GM21619 (cell line): Measurements from ENCODE around the gene TREML4.

Source experiments
- ATAC-seq: cut with Tn5 transposase; IDR thresholded peaks from one replicate; pipeline ENCODE4 v1.9.1; 2021; ENCODE audit not compliant: unreplicated experiment

Gene TREML4

DNA sequence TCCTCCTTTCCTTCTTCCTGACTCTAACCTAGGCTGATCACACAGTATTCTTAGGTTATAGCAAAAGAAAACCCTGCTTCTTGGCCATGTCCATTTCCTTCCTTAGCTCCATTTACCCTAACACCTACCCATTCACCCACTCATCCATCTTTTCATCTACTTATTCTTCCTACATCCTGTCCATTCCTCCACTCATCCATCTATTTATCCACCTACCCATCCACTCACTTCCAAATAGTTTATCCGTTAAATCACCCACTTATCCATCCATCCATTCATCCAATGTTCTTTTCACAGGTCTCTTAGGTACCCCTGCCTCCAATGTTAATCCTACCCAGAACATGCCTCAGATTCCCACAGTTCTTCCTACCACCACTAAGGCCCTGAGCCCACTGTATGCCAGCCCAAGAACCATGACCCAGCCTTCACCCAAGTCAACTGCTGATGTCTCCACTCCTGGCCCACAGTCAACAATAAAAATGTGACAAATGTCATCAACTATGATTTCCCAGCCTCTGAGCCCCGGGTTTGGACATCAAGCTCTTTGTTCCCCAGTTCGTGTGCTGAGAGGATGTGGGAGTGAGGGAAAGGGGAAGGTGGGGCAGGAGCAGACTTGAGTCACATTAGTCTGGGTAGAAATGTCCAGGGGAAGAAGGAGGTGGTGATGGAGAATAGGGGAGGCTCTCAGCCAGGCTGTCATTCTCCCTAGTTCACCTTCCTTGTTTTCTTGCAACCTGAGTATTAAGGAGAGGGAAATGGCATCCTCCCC, 24.4 kb downstream of the TREML4 start:
- no peak for ATAC-seq

DNA sequence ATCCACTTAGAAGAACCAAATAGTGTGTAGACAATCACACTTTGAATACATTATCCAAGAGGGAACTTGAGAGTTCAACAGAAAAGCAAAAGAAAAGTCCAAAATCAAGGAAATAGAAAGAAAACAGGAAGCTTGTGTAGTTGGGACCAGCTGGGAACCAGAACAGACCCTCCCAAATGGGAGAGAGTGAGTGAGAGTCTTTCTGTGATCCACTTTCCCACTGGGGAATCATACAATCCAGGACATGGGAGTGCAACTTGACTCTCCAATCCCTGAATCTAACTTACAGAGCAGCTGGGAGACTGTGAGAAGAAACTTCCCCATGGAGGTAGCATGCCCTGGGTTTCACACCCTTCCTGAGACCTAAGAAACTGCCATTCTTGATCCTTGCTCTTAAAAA, 27.0 kb downstream of the TREML4 start:
- ATAC-seq: no peak

DNA sequence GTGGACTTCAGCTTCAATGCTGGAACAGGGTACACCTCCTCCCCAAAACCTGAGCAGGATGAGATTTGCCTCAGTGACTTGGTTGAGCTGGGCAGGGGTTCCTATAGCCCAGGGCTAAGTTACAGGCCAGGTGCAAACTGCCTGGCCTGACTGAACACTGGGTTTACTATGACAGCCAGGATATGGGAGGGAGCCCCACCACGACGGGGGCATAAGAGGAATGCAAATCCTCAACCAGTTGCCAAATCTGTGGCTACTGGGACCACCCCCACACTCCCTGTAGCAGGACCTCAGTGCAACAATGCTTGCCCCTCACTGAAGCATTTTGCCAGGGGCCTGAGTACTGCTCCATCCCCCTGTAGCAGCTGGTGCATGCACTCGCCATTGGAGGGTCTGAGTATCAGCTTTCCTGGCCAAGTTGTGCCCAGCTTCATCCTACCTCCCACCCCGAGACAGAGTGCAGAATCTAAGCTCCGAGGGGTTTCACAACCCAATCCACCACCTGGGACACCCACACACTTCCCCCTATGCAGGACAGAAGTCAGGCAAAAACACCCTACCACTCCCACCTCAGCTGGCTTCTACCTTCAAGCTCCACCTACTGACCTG, 27.6 kb downstream of the TREML4 start:
- no peak for ATAC-seq

DNA sequence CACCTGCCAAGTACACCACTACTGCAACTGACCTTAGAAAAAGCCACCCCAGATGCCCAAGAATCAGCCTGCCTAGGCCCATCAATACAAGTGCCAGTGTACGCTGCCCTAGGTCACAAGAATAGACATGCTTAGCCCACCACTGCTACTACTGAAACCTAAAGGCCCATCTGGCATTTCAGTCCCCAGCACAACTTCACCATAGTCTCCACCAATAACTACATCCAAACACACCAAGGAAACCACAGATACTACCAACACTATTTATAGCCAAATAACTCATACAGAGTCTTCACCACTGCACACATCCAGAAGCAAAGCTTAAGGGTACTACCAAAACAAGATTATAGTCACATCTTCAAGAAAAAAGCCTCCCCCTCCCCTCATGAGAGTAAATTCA, 28.2 kb downstream of the TREML4 start:
- ATAC-seq: peak; percentile 58

DNA sequence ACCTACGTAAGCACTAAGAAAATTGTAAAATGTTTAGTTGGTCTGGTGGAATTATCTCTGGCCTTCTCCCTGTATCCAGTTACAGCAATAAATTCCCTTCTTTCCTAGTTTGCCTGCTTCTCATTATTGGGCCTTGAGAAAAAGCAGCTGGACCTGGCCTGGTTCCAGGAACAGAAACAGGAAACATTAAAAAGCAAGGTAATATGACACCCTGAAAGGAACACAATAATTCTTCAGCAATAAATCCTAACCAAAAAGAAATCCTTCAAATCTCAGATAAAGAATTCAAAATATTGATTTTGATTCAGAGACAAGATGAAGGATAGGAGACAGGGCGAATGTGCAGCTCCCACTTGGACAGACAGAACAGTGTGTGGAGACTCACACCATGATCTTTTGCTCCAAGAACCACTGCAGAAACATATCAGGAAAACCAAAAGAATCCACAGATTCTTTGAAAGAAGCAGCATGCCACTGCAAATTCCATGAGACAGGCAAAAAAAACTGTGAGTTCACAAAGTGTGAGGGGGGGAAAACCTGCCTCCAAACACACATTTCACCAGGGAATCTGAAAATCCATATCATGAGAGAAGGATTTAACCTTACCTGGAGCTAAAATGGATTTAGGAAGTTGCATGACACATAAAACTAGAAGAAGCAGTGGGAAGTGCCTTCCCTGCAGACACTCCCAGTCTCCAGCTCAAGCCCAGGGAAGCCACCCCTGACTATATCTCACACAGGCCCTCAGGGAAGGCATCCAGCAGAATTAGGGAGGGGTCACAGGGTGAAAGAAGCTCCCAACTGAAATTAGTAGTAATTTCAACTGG, 29.4 kb downstream of the TREML4 start:
- ATAC-seq: no peak

DNA sequence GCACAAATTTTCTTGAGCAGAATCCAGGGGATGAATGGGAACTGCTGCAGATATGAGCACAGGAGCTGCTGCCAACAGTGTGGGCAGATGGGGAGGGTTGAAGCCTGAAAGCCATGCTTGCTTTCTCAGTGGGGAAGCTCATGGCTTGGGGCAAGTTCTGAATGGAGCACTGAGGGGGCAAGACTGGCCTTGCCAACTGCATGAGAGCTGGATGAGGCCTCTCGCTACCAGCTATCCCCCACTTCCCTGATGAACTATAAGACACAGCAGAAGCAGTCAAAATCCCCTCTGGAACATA, 30.0 kb downstream of the TREML4 start:
- no peak for ATAC-seq

DNA sequence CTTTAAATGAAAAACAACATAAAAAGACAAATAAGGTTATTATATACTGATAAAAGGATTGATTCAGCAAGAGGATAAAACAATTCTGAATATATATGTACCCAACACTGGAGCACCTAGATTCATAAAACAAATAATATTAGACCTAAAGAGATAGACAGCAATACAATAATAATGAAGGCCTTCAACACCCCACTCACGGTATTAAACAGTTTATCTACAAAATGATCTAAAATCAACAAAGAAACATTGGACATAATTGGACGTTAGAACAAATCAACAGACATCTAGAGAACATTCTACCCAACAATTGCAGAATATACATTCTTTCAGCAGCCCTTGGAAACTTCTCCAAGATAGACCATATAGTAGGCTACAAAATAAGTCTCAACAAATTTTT, 34.3 kb downstream of the TREML4 start:
- ATAC-seq: no peak

DNA sequence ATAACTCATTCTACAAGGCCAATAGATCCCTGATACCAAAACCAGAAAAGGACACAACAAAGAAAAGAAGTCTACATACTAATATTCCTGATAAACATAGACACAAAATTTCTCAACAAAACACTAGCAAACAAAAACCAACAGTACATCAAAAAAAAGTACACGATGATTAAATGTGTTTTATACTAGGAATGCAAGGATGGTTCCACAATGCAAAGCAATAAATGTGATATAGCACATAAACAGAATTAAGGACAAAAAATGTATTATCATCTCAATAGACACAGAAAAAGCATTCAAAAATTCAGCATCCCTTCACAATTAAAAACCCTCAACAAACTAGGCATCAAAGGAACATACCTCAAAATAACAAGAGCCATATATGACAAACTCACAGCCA, 35.1 kb downstream of the TREML4 start:
- ATAC-seq: no peak

DNA sequence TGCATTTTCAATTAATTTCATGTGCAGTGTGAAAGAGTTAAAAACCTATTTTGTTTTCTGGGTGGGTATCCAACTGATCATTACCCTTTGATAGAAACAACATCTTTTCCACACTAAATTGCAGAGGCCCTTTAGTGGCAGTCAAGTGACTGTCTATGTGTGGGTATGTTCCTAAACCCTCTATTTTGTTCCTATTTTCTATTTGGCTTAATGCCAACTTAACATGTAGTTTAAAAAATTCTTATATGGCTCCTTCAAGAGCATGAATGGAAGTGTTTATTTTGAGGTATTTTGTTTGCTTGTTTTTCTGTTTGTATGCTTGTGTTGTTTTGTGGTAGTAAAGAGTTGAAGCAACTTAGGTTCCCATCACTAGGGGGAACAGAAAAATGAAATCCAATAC, 38.4 kb downstream of the TREML4 start:
- no peak for ATAC-seq

DNA sequence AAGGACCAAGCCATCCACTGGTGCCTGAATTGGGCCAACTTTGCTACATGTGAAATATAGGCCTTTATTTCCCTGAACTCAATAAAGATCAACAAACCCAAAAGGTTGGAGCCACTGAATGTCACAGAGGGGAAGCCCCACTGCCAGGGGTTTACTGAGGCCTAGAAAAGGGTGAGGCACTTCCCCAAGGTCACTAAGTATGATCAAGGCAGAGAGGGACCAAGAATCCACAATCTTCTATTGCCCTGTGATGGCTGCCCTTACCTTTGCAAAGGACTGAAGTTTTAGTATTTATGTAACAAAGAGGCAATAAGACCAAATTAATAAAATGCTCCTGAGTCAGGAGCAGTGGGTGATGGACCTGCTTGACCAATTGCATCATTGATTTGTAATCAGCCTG, 40.3 kb downstream of the TREML4 start:
- no peak for ATAC-seq

DNA sequence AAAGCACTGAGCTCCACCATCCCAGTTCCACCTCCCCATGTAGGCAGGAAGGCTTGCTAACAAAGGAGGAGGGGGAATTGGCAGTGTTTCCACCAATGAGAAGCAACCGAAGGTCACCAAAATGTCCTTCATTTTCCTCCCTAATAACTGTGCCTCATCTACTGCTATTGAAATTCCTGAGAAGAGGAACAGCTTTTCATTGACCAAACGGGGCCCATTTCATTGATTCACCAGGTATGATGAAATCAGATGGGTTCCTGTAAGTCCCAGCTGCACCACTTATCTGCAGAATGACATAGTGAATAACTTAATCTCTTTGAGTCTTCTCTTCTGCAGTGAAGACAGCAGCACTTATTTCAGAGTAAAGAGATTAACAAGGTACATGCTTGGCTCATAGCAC, 41.0 kb downstream of the TREML4 start:
- no peak for ATAC-seq

DNA sequence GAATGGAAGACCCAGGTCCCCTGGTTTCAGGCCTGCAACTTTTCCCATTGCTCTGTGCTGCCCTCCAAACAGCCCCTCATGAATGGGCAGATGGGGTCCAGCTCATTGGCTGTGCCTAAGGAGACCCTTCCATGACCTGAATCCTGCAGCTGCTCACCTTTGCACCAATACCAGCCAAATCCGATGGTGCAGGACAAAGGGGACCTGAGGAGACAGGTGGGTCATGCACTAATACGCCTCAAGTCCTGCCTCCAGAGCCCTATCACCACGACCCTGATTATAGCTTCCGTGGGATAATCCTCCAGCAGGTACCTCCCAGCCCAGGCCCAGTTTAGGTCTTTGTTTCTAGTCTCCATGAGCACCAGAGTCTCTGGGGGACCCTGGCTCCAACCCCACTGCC, 41.6 kb downstream of the TREML4 start:
- no peak for ATAC-seq

DNA sequence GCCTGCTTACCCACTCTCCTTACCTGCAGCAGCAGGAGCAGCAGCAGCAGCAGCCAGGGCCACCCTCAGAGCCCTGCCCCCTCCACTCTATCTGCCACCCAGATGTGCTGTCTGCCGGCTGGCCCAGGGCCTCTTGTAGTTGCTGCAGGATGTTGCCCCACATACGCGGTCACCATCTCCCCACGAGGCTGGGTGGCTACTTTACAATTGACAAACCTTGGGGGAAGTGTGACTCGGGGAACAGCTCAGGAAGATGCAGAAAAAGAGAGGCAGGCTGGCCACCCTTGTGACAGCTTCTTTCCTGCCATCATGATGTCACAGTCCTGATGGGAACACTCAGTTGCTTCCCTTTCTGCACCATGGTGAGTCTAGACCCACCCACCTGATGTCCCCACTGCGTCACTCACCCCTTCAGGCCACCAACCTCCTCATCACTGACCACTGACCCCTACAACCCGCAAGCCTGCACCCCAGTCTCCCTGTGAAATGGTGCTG, 43.8 kb downstream of the TREML4 start:
- no peak for ATAC-seq

DNA sequence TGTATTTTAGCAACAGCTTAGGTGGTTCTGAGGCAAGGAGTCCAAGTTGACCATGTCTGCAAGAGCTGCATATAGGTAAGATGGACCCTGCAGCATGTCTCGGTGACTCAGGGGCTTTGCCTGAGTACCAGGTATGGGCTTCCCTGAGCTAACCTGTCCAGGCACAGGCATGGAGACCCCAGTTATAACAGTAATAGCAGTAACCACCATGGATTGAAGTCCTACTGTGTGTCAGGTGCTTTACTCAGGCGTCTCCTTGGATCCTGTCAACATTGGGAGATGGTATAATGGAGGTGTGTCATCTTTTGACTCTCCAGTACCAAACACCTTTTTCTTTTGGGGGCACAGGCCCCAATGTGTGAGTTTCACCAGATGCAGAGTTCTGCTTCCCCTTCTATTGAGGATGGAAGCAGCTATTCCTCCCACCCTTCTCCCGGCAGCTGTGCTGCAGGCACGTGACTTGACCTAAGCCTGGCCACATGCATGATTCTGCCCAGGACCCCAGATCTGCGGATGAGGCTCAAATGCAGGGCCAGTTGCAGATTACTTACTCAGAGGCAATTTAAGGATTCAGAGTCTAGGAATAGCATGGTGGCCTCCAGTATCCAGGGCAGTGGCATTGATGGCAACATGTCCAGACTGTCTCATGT, 44.6 kb downstream of the TREML4 start:
- no peak for ATAC-seq

DNA sequence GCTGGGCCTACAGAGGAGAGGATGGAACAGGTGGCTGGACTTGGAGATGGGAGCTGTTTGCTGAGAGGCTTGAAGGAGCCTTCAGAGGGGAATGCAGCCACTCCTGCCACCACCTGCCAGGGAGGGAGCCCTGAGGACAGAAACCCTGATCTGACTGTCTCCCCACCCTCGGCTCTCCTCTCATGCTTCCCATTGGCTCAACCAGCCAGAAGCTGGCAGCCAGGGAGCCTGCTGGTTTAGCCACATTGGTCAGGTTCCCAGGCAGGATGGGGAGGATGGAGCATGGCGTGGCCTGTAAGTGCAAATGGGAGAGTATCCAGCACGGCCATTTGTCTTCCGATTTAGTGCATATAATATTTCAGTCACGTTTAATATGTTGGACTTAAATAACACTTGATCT, 45.6 kb downstream of the TREML4 start:
- no peak for ATAC-seq

DNA sequence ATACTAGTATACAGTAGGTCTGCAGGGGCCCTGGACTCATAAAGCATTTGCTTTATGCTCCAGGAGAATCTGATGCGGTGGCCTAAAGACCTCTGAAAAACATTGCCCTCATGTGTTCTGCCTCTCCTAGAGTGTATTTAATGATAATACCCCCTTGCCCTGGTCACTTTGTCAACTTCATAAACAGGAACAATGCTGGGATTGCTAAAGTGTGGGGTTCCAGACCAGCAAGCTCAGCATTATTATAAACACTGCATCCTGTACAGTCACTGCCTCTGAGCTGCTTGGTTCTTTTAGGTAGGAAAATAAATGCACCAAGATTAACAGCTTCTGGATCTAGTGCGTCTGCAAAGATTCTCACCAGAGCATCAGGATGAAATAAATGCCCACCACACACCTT, 46.1 kb downstream of the TREML4 start:
- no peak for ATAC-seq

DNA sequence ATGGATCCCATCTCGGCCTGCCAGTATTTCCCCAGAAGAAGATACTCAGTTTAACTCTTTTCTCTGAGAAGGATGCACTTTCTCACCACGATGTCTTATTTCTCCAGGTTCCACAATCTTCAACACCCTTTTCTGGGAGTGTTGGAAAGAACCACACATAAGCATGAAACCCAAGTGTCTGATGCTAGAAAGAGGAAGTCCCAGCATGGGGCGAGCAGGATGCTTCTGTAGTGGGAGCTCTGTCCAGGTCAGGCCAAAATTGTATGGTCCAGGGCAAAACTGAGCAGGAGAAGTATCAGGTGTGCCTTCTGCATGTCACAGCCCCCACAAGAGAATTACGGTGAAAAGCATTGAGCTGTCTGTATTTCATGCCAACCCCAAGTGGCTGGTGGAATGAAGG, 47.3 kb downstream of the TREML4 start:
- ATAC-seq: no peak

DNA sequence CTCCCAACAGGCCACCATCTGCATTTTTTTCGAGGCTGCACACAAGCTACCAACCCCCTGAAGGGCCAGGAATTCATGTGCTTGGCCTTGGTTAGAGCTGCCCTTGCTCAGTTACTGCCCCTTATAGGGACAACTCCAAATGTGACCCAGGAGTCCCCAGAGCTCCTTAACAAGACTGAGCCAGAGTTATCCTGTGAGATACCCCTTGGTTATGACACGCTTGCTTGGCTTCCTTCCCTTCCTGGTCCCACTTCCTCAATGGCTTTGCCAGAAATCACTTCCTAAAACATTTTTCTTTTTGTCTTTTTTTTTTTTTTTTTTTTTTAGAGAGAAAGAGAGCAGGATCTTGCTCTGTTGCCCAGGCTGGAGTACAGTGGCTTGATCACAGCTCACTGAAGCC, 49.5 kb downstream of the TREML4 start:
- no peak for ATAC-seq

DNA sequence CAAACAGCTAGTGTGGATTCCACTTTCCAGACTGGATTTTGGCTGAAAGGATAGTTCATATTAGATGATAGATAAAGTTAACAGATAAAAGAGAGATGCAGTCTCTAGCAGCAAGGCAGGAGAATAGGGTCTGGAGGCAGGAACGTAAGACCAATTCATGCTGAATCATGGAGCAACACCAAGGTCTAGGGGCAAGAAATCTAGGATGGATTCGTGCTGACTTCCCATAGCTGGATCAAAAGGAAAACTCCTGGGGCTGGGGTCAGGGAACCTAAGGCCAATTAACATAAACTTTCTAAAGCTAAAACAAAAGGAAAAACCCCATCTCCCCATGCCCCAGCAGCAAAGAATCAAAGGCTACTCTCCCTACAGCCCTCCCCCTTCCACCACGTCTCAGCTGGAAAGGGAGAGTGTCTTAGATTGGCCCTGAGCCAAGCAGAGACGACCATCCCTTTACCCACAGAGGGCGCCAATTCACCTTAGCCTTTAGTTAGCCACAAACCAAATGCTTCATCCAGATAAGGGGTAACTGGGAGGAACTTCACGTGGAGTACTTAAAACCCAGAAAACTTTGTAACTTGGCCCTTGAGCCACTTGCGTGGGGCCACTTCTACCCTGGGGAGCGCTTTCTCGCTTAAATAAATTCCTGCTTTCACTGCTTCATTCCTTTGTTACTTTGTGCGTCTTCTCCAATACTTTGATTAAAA, 50.7 kb downstream of the TREML4 start:
- no peak for ATAC-seq

DNA sequence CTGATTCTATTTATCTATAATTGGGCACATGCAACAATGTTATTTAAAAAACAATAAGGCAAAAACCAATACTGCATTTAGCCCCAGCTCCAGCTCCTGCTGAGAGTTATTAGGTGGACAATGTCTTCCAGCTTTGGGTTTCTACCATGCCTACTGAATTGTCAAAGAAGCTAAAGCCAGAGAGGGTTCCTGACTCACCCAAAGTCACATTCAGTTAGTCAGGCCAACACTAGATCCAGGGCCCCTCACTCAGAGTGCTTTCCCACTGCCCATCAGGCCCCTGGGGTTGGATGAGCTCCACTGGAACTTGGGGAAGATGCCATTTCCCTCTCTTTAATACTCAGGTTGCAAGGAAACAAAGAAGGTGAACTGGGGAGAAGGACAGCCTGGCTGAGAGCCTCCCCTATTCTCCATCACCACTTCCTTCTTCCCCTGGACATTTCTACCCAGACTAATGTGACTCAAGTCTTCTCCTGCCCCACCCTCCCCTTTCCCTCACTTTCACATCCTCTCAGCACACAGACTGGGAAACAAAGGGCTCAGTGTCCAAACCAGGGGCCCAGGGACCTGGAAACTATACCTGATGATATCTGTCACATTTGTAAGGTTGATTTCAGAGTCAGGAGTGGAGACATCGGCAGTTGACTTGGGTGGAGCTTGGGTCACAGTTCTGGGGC, 52.4 kb downstream of the TREML4 start:
- no peak for ATAC-seq
